UCSD-AML1 (cell line): Measurements from ENCODE around the gene ARL5B.

Source experiments
- DNase-seq: peaks from one replicate; lab custom pipeline; 2025; ENCODE audit not compliant: unreplicated experiment; lab: John Stamatoyannopoulos, UW

The ARL5B gene

GRCh38 chr10:18699849-18700840 lies 40.9 kb downstream of the ARL5B start:
- no peak for DNase-seq

DNA sequence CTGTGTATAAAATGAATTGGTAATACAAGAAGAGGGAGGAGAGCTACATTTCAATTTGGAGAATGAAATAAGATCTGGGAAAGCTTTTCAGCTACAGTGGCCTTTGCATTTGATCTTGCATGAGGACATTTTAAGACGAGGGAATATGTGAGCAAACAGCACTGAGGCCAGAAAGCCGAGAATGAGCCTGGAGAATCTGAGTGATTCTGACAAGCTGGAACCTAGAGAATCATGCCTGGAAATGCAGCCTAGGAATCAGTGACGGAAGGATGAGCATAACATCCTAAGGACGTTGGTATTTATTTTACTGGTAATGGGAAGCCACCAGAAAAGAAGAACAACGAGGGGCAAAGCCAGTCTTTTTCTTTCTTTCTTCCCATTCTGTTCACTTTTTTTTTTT lies 44.3 kb downstream of the ARL5B start:
- DNase-seq = no peak

DNA sequence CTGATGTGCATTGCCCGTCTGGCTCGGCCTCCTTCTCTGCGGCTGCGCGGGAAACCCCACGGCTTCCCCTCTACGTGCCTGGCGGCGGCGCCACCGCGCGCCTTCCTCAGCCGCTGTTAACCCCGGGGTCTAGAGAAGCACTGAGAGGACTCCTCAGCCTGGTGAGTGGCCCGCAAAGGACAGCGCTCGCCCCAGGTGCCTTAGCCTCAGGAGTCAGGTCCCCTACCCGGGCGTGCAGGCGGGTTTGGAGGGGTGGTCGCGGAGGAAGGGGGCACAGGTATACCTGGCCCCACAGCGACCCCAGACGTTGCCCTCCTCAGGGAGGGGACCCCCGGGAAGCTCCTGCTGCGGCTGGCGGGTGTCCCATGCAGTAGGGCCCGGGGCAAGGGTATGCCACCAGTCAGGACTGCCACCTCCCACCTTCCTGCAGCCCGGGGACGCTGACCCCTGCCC lies 51.0 kb downstream of the ARL5B start:
- no peak for DNase-seq

DNA sequence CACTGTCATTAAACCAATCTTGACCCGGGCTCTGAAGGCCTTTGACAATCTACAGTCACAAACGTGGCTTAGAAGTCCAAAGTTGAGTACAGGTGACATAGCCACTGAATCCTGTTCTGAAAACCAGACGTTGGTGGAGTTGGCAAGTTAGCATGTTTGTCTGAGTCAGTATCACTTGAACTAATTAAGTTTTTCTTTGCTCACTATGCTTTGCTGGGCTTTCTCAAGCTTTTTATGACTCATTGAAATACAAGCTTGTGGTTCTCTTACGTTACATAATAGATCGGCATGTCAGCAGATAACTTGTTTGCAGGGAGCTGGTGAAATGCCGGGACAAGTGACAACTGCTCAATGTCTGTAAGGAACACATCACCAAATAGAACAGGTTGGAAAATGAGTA lies 53.8 kb downstream of the ARL5B start:
- DNase-seq = no peak

DNA sequence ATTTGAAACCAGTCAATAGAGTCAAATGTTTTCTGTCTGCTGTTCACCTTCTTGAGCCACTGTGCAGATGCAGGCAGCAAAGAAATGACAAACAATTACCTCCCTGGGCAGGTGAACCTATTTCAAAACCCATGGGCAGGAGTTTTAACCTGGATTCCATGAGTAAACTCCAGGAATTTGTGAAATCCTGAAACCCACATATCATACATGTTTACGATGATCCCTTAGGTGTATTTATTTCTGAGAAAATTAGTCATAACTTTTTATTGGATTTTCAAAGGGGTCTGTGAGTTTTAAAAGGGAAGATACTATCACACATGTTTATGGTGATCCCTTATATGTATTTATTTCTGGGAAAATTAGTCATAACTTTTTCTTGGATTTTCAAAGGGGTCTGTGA lies 59.8 kb downstream of the ARL5B start:
- DNase-seq = no peak

DNA sequence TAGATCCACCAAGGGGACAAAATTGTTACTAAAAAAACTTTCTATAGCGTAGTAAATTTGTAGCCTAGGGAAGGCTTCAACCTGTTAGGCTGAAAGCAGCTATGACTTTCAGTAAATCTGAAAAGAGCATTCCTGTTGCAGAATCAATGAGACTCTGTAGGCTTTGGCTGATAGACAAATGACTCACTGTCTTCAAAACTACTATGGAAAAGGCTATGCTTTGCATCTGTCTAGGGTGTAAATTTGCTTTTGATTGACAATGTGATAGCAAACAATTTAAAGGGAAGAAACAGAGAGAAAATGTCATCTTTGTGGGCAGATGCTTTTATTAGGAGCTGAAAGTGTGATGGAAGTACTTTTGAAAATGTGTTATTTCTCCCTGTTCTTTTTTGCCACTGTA lies 60.6 kb downstream of the ARL5B start:
- DNase-seq = no peak

- DNase-seq = no peak
Observed at GRCh38 chr10:18721067-18721466, 61.8 kb downstream of the ARL5B start.

GRCh38 chr10:18723801-18724200 lies 64.6 kb downstream of the ARL5B start:
- no peak for DNase-seq
